Pancreas (tissue), 10 donors: Measurements from ENCODE around the gene AGBL4. TPM values are rescaled to one million over a fixed set of nuclear protein-coding genes. Genes with fewer than 3 reads are reported as not detected.
"Not testable (repeated sequence)": the region's sequence is repeated elsewhere in the genome, so short reads cannot be mapped to it uniquely, and the experiment has no call there.

Experiments
- ATAC-seq, 4 donors: fragments of 200-7000 bp; cut with Tn5 transposase; one replicate each; pipeline versions ENCODE4 v1.8.0 to v1.9.1; 2020; ENCODE audit warnings: mild to moderate bottlenecking in 4 of 4, moderate library complexity in 4 of 4
- DNase-seq, 6 donors: peaks; one replicate each; pipeline ENCODE4 v3.0.0-alpha.2; 2020
- FAIRE-seq: peaks from 2 replicates; lab custom pipeline; 2012; peaks lifted over from hg19 to GRCh38; lab: Jason Lieb, UNC
- H3K27ac ChIP-seq, 4 donors: fragments of 200-600 bp; sonication (generic); 1 replicate in 3 of 4; 2 replicates in 1 of 4; pipeline versions ENCODE4 v1.5.0 to v1.8.0; 2020
- H3K27me3 ChIP-seq, 4 donors: fragments of 200-600 bp; one replicate each; pipeline ENCODE4 v1.8.0; 2021
- H3K36me3 ChIP-seq, 3 donors: fragments of 200-600 bp; sonication (generic) in 1 of 3; one replicate each; pipeline versions ENCODE4 v1.5.0 to v1.8.0; 2020 to 2021
- H3K4me1 ChIP-seq, 3 donors: fragments of 200-600 bp; one replicate each; pipeline ENCODE4 v1.8.0; 2021
- H3K4me3 ChIP-seq, 4 donors: fragments of 200-600 bp; sonication (generic) in 2 of 4; one replicate each; pipeline versions ENCODE4 v1.5.0 to v1.8.0; 2020 to 2021
- H3K9me3 ChIP-seq, 4 donors: fragments of 200-600 bp; one replicate each; pipeline ENCODE4 v1.8.0; 2021
- CTCF ChIP-seq, 4 donors: fragments of 200-600 bp; sonication (generic) in 3 of 4; IDR thresholded peaks; one replicate each; pipeline versions ENCODE4 v1.5.0 to v1.8.0; 2021; ENCODE audit warnings: antibody characterized with exemption in 4 of 4
- WGBS, 2 donors: extraction: QIAGEN DNeasy Blood & Tissue Kit; methylation state at CpG; one replicate each; pipeline ENCODE4 v1.1.7; 2013; 5-methylcytosine and 5-hydroxymethylcytosine counted together
- intact Hi-C, 3 donors: fragments of 100-400 bp; cut with DNase I; formaldehyde crosslinking; loops; one replicate each; pipeline versions ENCODE4 v1.11.1 to v1.14.2; 2022
- polyA plus RNA-seq, 2 donors: library from polyadenylated mRNA; stranded (reverse); fragments of 200-250 nt; gene quantifications; one replicate each; pipeline ENCODE4 v1.2.3, GENCODE V29; 2013
- total RNA-seq, 6 donors: library from RNA; stranded (reverse); fragmentation: NEBNext Ultra II Directional in 4 of 6; extraction: Animal tissue kit (Norgen Biotek cat#: 25700) in 4 of 6; gene quantifications; one replicate each; pipeline versions ENCODE4 v1.2.1 to v1.2.4, GENCODE V29; 2021 to 2023
- donor health status: healthy with polysubstance abuse.
- donor health status: DM: no; HTN: no; CAD: no; lungs with moderate emphysema.
- donor health status: DM: no; HTN: no; CAD: no.
- donor health status: control.
- donor health status: control.
- donor health status: Bipolar disorder and iron deficiency.
- donor health status: DM: yes; HTN: yes; CAD: no.
- donor health status: DM: no; HTN: no; CAD: no.
- donor health status: DM: no; HTN: no; CAD: no.
- donor health status: DM: yes; HTN: yes; CAD: no.

AGBL4 gene
- total and polyA plus RNA-seq, 8 donors: 0.15 to 1.2 (median 0.59) TPM

DNA sequence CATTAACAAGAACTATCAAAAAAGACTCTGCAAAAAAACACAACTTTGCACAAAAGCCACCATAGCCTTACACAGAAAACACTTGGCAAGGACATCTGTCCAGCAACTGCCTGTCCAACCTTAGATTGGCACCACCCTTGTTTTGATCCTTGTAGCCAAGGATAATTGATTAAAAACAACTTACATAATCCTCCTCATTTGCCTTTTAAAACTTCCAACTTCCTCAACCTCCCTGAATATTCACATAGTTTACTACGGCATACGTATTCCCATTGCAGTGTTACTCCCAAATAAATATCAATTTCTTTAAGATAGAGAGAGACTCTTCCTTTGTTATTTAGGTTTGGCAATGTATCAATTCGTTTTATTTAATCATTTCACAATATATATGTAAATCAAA, 72.4 kb downstream of the AGBL4 start:
- DNase-seq (no peak), ATAC-seq (no peak), FAIRE-seq (no peak)
- Histone ChIP-seq H3K9me3 (no peaks in the 10 kb centered on the region), H3K27ac (no peak overlapping the region), H3K27me3 (no peaks in the 10 kb centered on the region), H3K36me3 (no peaks in the 10 kb centered on the region), H3K4me3 (no peak overlapping the region), H3K4me1 (no peaks in the 10 kb centered on the region)
- no peak for TF ChIP-seq CTCF (IDR thresholded peaks at IDR 0.05)
- WGBS, 2 donors: 56 to 65% methylated on average over 3 of the region's 3 CpGs
- intact Hi-C loops: no loop called here

GRCh38 chr1:49915301-49915700, 108.5 kb downstream of the AGBL4 start:
- FAIRE-seq, H3K27ac ChIP-seq, H3K9me3 ChIP-seq: not testable (repeated sequence)

DNA sequence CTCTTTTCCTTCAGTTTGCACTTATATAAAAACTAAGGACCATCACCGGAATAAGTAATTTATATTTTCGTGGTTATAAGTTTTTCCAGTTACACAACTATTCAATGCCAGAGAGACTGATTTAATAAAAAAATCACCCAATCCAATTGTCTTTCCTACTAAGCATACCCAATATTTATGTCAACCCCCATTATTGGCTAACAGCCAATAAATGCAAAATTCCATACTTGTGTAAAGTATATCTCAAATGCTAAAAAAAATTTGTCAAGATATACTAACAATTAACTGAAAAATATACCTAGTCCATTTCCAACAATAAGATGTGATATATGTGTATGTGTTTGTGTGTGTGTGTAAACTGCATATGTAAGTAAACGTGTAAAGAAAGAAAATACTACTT, 117.4 kb downstream of the AGBL4 start:
- Histone ChIP-seq H3K9me3 (no peaks in the 10 kb centered on the region), H3K27me3 (no peaks in the 10 kb centered on the region), H3K36me3 (no peaks in the 10 kb centered on the region), H3K4me1 (no peaks in the 10 kb centered on the region), H3K27ac (no peak overlapping the region), H3K4me3 (no peak overlapping the region)
- DNase-seq: no peak
- TF ChIP-seq CTCF (IDR thresholded peaks at IDR 0.05): no peak
- intact Hi-C loops: no loop called here
- FAIRE-seq: no peak
- 73 to 81% methylated on average over 3 of the region's 3 CpGs for WGBS, 2 donors
- ATAC-seq: no peak

More at GRCh38 chr1:49915301-49915700, 108.5 kb downstream of the AGBL4 start:
- 71 to 82% methylated on average over 11 of the region's 11 CpGs for WGBS, 2 donors
- H3K36me3 ChIP-seq, H3K4me1 ChIP-seq, H3K27me3 ChIP-seq, DNase-seq, intact Hi-C loops, ATAC-seq, H3K4me3 ChIP-seq: not testable (repeated sequence)

DNA sequence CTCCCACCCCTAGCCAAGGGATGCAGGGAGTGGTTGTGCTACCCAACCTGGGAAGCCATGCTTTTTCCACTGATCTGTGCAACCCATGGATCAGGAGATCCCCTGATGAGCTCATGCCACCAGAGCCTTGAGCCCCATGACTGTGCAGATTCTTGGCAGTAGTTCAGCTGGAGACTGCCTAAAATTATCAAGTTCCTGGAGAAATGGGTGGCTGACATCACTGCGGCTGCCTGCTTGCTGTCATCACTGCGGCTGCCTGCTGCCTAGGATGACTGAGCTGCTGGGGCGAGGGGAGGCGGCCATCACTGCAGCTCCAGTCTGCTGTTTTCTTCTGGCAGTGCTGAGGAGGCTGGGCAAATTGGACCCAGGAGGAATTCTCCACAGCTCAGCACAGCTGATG, 159.2 kb downstream of the AGBL4 start:
- no peaks in the 10 kb centered on the region for H3K36me3 ChIP-seq
- WGBS, 2 donors: 83 to 89% methylated on average over 4 of the region's 4 CpGs
- ATAC-seq: no peak
- no peak for DNase-seq
- no peaks in the 10 kb centered on the region for H3K27me3 ChIP-seq
- no peak overlapping the region for H3K4me3 ChIP-seq
- no peak for FAIRE-seq
- no peaks in the 10 kb centered on the region for H3K9me3 ChIP-seq
- TF ChIP-seq CTCF (IDR thresholded peaks at IDR 0.05): no peak
- intact Hi-C loops: no loop called here
- H3K27ac ChIP-seq: no peak overlapping the region
- no peaks in the 10 kb centered on the region for H3K4me1 ChIP-seq

GRCh38 chr1:49854741-49855140, 169.0 kb downstream of the AGBL4 start:
- DNase-seq (no peak), ATAC-seq (no peak), FAIRE-seq (no peak)
- no peak overlapping the region for H3K27ac ChIP-seq
- no peaks in the 10 kb centered on the region for H3K9me3 ChIP-seq
- intact Hi-C loops: no loop called here
- H3K4me1 ChIP-seq: no peaks in the 10 kb centered on the region
- TF ChIP-seq CTCF (IDR thresholded peaks at IDR 0.05): no peak
- H3K27me3 ChIP-seq: no peaks in the 10 kb centered on the region
- H3K36me3 ChIP-seq: no peaks in the 10 kb centered on the region
- H3K4me3 ChIP-seq: no peak overlapping the region

- Histone ChIP-seq H3K27me3 (no peaks in the 10 kb centered on the region), H3K4me1 (no peaks in the 10 kb centered on the region), H3K27ac (no peak overlapping the region), H3K36me3 (no peaks in the 10 kb centered on the region), H3K9me3 (no peaks in the 10 kb centered on the region), H3K4me3 (no peak overlapping the region)
- 63 to 77% methylated on average over 2 of the region's 2 CpGs for WGBS, 2 donors
- FAIRE-seq (no peak), DNase-seq (no peak), ATAC-seq (no peak)
- TF ChIP-seq CTCF (IDR thresholded peaks at IDR 0.05): no peak
- intact Hi-C loops: no loop called here
Observed at GRCh38 chr1:49842596-49842995, 181.2 kb downstream of the AGBL4 start.
